Astrocyte of the cerebellum (primary cell): ENCODE results near the gene ST3GAL3.

Source experiments
- DNase-seq: peaks from one replicate; pipeline ENCODE4 v3.0.0-alpha.2; 2011; ENCODE audit warnings: low read depth
- H3K4me3 ChIP-seq: 2 replicates; pipeline ENCODE4 v1.5.1; 2011; ENCODE audit warnings: mild to moderate bottlenecking, low read depth, low read length, moderate library complexity
- in situ Hi-C: cut with HindIII; loops from 2 replicates; pipeline ENCODE4 v1.10.0; 2017; ENCODE audit warnings: low sequenced_read_pairs
- TF ChIP-seq, protein P1 (sequence below): IDR thresholded peaks from 2 replicates; pipeline ENCODE4 v1.5.1; 2012; ENCODE audit warnings: low read length, low read depth, moderate library complexity, mild to moderate bottlenecking; ENCODE audit errors: missing control alignments

Gene ST3GAL3

DNA sequence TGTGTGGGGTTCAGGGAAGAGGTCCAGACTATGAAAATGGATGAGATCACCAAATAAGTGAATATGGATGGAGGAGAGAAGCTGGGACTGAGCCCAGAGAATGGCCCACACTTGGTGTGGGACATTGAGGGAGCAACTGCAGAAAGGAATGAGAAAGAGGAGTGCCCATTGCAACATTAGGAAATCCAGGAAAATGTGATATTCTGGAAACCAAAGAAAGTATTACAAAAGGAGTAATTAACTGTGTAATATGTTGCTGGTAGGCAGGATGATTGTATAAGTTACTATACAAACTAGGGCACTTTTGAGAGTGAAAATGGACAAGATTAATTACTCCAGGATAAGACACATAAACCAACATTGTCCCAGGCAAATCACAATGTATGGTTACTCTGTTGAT lies 166.5 kb downstream of the ST3GAL3 start:
- H3K4me3 ChIP-seq: no peak overlapping the region
- DNase-seq: no peak
- TF ChIP-seq, protein P1, sequence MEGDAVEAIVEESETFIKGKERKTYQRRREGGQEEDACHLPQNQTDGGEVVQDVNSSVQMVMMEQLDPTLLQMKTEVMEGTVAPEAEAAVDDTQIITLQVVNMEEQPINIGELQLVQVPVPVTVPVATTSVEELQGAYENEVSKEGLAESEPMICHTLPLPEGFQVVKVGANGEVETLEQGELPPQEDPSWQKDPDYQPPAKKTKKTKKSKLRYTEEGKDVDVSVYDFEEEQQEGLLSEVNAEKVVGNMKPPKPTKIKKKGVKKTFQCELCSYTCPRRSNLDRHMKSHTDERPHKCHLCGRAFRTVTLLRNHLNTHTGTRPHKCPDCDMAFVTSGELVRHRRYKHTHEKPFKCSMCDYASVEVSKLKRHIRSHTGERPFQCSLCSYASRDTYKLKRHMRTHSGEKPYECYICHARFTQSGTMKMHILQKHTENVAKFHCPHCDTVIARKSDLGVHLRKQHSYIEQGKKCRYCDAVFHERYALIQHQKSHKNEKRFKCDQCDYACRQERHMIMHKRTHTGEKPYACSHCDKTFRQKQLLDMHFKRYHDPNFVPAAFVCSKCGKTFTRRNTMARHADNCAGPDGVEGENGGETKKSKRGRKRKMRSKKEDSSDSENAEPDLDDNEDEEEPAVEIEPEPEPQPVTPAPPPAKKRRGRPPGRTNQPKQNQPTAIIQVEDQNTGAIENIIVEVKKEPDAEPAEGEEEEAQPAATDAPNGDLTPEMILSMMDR: no peak
- in situ Hi-C loops: no loop called here

DNA sequence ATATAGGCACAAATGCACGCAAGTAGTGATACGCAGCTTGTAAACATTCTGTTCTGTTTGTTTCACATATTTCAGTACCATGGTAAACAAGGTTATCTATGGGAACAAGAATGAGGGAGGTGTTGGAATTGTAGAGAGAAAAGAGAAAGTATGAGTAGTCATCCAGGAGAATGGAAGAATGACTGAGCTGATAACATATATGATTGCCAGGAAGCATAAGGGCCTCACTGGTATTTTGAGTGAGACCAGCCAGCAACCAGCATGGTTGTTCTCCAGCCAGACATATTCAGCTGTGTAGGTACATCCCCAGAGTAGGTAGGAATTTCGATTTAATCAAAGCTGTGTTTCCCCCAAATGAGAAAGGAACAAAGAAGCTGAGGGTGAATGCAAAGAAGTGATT lies 167.4 kb downstream of the ST3GAL3 start:
- TF ChIP-seq, protein P1: no peak
- no peak for DNase-seq
- no peak overlapping the region for H3K4me3 ChIP-seq
- in situ Hi-C loops: no loop called here

DNA sequence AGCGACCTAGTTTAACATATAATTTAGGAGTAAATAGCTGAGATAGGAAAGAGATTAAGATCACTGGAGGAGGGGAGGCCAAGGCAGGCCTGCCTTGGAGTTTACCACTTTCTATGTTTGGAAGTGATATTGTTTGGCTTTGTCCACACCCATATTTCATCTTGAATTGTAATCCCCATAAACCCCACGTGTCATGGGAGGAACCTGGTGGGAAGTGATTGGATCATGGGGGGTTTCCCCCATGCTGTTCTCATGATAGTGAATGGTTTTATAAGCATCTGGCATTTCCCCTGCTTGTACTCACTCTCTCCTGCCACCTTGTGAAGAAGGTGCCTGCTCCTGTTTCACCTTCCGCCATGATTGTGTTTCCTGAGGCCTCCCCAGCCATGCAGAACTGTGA lies 168.0 kb downstream of the ST3GAL3 start:
- in situ Hi-C loops: no loop called here
- H3K4me3 ChIP-seq: no peak overlapping the region
- TF ChIP-seq, protein P1: no peak
- no peak for DNase-seq

DNA sequence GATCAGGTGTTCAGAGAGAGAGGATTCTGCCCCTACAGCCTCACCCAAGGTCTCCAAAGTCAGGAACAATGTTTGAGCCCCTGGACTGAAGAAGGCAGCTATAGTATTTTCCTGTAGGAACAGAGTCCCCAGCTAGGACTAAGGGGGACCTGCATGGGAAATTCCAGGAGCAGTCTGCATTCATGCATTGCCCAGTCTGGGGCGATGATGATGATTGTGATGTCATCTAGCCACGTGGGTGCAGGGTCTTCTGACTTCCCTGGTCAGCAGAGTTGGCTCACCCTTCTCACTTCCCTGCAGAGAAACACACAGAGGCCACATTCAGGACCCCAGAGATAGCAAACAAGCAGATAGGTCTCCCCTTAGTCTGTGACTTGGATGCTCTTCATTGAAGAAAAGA lies 169.8 kb downstream of the ST3GAL3 start:
- in situ Hi-C loops: no loop called here
- H3K4me3 ChIP-seq: no peak overlapping the region
- TF ChIP-seq, protein P1: no peak
- DNase-seq: no peak

DNA sequence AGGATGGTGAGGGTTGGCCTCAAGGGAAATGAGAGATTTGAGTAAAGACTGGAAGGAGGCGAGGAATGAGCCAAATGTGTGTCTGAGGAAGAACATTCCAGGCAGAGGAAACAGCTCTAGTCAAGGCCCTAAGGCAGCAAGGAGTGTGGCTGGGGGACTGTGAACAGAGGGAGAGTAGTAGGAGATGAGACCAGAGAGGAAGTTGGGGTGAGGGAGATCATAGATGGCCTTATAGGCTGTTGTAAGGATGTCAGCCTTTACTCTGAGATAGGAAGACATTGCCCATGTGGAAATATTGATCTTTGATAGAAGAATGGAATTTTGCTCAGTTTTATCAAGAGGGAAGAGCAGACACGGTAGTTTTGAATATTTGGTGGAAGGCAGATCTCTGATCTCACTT lies 171.1 kb downstream of the ST3GAL3 start:
- in situ Hi-C loops: no loop called here
- DNase-seq: no peak
- no peak overlapping the region for H3K4me3 ChIP-seq
- TF ChIP-seq, protein P1: no peak

DNA sequence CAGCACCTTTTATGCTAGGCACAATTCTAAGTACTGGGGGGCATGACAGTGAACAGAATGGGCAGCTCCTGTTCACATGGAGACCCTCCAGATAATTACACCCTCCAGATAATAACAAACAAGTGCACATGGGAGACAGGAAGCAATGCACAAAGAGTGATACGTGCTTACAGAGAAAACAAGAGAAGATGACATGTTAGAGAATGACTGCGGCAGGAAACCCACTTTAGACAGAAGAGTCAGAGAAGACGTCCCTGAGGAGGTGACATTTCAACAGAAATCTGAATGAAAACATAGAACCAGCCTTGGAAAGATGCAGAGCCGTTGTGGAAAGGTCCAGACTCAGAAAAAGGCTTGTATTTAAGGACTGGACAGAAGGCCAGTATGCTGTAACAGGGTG lies 171.5 kb downstream of the ST3GAL3 start:
- DNase-seq: no peak
- H3K4me3 ChIP-seq: no peak overlapping the region
- TF ChIP-seq, protein P1: no peak
- in situ Hi-C loops: no loop called here

DNA sequence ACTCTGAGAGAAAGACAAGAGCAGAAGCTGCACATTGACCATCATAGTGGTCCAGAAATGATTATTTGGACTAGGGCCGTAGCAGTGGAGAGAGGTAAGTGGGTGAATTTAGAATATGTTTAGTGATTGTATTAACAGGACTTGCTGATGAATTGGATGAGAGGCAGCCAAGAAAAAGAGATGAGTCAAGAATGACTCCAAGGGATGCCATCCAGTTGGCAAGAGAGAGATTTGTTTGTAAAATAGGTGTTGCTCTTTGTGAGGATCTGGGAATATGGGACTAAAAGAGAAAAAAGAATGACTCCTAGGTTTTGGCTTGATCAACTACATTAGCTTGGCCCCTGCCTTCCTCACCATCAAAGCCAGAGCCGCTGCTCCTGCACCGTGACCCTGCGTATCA lies 172.1 kb downstream of the ST3GAL3 start:
- TF ChIP-seq, protein P1: no peak
- H3K4me3 ChIP-seq: no peak overlapping the region
- in situ Hi-C loops: no loop called here
- DNase-seq: peak; percentile 53
